Measurements from ENCODE around the gene TOX2. TPM values are rescaled to one million over a fixed set of nuclear protein-coding genes. Genes with fewer than 3 reads are reported as not detected.

TOX2 gene
- total RNA-seq, 1 experiment from 2014 or later: 1.7 TPM

DNA sequence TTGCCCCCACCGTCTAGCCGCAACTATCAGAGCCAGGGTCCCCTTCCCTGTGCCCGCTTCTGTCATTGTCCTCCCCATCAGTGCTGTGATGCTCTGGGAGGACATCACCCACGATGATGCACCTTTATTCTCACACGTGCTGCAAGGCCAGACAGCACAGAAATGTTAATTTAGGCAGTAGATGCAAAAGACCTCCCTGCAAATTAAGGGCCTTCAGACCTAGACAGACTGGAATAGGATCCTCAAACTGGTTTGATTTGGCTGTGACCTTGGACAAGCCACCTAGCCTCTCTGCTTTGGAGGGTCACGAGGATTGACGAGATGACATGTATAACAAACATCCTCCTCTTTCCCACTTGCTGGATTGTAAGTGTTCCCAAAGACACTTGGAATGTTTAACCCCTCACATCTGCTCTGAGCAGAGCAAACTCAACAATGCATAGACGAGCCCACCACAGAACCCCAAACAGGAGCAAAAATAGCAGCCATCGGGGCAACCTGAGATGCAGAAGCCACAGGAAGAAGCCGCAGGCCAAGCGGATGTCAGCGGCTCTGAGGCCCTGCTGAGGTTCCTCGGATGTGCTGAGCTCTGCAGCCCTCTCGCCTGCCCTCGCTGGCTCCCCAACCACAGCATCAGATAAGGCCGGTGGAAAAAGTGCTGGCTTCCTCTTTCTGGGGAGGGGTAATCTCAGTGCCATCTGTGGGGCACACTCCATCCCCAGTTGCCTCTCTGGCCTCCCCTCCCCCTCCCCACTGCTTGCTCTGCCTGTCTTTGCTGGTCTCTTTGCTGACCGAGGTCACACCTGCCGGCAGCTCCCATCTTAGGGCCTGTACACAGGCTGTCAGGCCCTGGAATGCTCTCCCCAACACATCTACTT is 35.3 kb downstream of the TOX2 start:
- Histone ChIP-seq H4K20me1 (ENCODE audit: control insufficient read depth, insufficient read depth, insufficient read length) (no peaks in the 10 kb centered on the region), H3K4me2 (ENCODE audit: insufficient read depth, insufficient read length, low read length) (no peak overlapping the region), H2AFZ (ENCODE audit: low read length) (no peak overlapping the region), H3K23me2 (ENCODE audit: insufficient read length, low read depth, low read length, poor library complexity, severe bottlenecking) (no peaks in the 10 kb centered on the region), H3K4ac (ENCODE audit: low read depth, low read length) (no peak overlapping the region), H3K9ac (ENCODE audit: extremely low read depth, insufficient read length, low read length) (no peak overlapping the region), H3K14ac (ENCODE audit: insufficient read depth, low read length) (no peak overlapping the region), H2BK5ac (ENCODE audit: insufficient read length, low read length) (no peak overlapping the region), H2BK120ac (ENCODE audit: low read depth, low read length, poor library complexity, severe bottlenecking) (no peak overlapping the region), H3K56ac (ENCODE audit: insufficient read length, low read depth, low read length) (no peak overlapping the region), H4K91ac (ENCODE audit: insufficient read length, low read depth, low read length) (no peak overlapping the region), H2BK12ac (ENCODE audit: insufficient read length, low read depth, low read length) (no peak overlapping the region), H4K5ac (ENCODE audit: insufficient read length, low read depth, low read length) (no peak overlapping the region), H3K18ac (ENCODE audit: insufficient read length, low read depth, low read length) (no peak overlapping the region), H3K4me1 (ENCODE audit: insufficient read depth, low read length) (no peaks in the 10 kb centered on the region; the same call in 1 of the 2 replicates), H2AK5ac (ENCODE audit: insufficient read length, low read length) (no peak overlapping the region), H3K79me1 (ENCODE audit: insufficient read depth, low read depth, low read length, poor library complexity, severe bottlenecking) (no peaks in the 10 kb centered on the region), H2BK15ac (ENCODE audit: low read depth, low read length) (no peak overlapping the region), H3K9me3 (ENCODE audit: control insufficient read depth, low read depth, low read length) (no peaks in the 10 kb centered on the region), H3K27me3 (ENCODE audit: insufficient read depth, low read length) (no peaks in the 10 kb centered on the region), H3K27ac (ENCODE audit: insufficient read length, low read depth, low read length) (no peak overlapping the region), H4K8ac (replicated peaks; ENCODE audit: insufficient read length, low read depth, low read length) (no peak overlapping the region), H3K23ac (ENCODE audit: insufficient read length, low read depth, low read length) (no peak overlapping the region), H2BK20ac (ENCODE audit: low read depth, low read length, poor library complexity, severe bottlenecking) (no peak overlapping the region), H3K79me2 (ENCODE audit: insufficient read depth, low read length) (no peaks in the 10 kb centered on the region), H3T11ph (ENCODE audit: low read length) (no peak overlapping the region)
- no peaks in the 10 kb centered on the region for H3K36me3 Mint-ChIP-seq (ENCODE audit: insufficient read depth in 1 of 3, low read depth in 3 of 3)
- H3K4me1 Mint-ChIP-seq: peaks cover 31 to 40% of the 10 kb centered on the region in 2 experiments
- H3K9me3 Mint-ChIP-seq: no peaks in the 10 kb centered on the region; a peak in 1 of 5 replicates
- no peaks in the 10 kb centered on the region; the same call in 1 of the 2 replicates for H3K27me3 Mint-ChIP-seq (ENCODE audit: low read depth)
- no peak overlapping the region for H3K4me3 Mint-ChIP-seq
- WGBS (ENCODE audit: extremely low coverage, insufficient read length, low lambda C conversion rate): no CpG with 5 or more reads among the region's 18 CpGs
- H3K27ac Mint-ChIP-seq: peak overlapping the region in 1 of 3 experiments; percentile 54; a peak in 1 of 7 replicates
- TF ChIP-seq, protein P1, sequence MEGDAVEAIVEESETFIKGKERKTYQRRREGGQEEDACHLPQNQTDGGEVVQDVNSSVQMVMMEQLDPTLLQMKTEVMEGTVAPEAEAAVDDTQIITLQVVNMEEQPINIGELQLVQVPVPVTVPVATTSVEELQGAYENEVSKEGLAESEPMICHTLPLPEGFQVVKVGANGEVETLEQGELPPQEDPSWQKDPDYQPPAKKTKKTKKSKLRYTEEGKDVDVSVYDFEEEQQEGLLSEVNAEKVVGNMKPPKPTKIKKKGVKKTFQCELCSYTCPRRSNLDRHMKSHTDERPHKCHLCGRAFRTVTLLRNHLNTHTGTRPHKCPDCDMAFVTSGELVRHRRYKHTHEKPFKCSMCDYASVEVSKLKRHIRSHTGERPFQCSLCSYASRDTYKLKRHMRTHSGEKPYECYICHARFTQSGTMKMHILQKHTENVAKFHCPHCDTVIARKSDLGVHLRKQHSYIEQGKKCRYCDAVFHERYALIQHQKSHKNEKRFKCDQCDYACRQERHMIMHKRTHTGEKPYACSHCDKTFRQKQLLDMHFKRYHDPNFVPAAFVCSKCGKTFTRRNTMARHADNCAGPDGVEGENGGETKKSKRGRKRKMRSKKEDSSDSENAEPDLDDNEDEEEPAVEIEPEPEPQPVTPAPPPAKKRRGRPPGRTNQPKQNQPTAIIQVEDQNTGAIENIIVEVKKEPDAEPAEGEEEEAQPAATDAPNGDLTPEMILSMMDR (conservative IDR thresholded peaks at IDR 0.05): no peak
- DNase-seq: no peak
